Measurements from ENCODE around the gene ARHGDIG.

DNA sequence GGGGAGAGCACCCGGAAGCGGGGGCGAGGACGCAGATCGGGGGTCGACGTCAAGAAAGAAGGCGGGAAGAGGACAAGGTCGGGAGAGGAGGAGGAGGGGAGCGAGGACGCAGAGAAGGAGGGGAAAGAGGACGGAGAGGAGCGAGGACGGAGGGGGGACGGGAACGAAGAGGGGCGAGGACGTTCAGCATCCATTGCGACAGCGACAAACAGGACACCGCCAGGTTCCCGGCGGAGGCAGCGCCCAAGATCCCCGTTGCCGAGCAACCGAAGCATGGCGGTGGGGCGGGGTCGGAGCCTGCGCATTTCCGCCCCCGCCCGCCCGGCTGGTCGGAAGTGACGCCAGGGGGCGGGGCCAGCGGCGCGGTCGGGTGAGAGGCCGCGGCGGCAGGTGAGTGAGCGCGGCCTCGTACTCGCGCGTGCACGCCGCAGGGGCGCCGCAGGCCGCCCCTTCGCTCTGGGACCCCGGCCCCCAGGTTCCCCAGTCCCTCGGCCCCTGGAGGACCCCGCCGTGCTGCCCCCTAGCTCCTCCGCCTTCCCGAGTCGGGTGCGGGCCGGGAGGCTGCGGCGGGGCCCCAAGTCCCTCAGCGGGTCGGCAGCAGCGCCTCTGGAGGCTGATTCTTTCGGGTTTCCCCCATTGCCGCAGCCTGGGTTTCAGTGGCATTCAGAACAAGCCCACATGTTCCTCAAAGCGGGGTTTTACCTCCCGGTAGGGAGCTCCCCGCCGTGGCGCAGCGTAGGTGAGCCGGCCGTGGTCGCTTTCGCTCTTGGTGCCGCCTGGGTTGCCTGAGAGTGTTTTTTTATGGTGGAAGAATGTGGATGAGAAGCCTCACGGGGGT is 45.7 kb upstream of the ARHGDIG start, which contains the start of gene FAM234A:
- TF ChIP-seq CTCF (IDR thresholded peaks at IDR 0.05) (peak in 3 of 4 experiments; percentile 27 to 62 (median 59)), POLR2A (IDR thresholded peaks at IDR 0.05) (peak; percentile 96 to 98)

Measured in uterus (tissue), 2 donors.